A204.1 (cell line): ENCODE measurements around the gene HSD3B7.

ENCODE experiments used
- FAIRE-seq: peaks from 2 replicates; lab custom pipeline; 2012; peaks lifted over from hg19 to GRCh38; lab: Jason Lieb, UNC

HSD3B7 gene

GRCh38 chr16:30983898-30984610 is 953 bp upstream of the HSD3B7 start:
- FAIRE-seq, result no peak

- no peak for FAIRE-seq
These were observed 558 bp downstream of the HSD3B7 start for GRCh38 chr16:30985401-30986128.

- no peak for FAIRE-seq
These were observed 1.4 kb downstream of the HSD3B7 start for GRCh38 chr16:30986129-30986991.

- FAIRE-seq, result no peak
These were observed 2.7 kb downstream of the HSD3B7 start for GRCh38 chr16:30987581-30988190.

GRCh38 chr16:30989469-30990047 is 4.6 kb downstream of the HSD3B7 start:
- no peak for FAIRE-seq

- FAIRE-seq, result no peak
These were observed 5.1 kb downstream of the HSD3B7 start for GRCh38 chr16:30990105-30990504.

- no peak for FAIRE-seq
These were observed 6.0 kb downstream of the HSD3B7 start for GRCh38 chr16:30991052-30991451.

- no peak for FAIRE-seq
These were observed 7.3 kb downstream of the HSD3B7 start for GRCh38 chr16:30992276-30992780.

- no peak for FAIRE-seq
These were observed 8.2 kb downstream of the HSD3B7 start for GRCh38 chr16:30992931-30993816.

- no peak for FAIRE-seq
These were observed 10.9 kb downstream of the HSD3B7 start for GRCh38 chr16:30995927-30996323.

- FAIRE-seq, result no peak
These were observed 11.4 kb downstream of the HSD3B7 start for GRCh38 chr16:30996324-30996984.

GRCh38 chr16:30996985-30997724 is 12.1 kb downstream of the HSD3B7 start:
- FAIRE-seq, result no peak

- FAIRE-seq, result no peak
These were observed 13.0 kb downstream of the HSD3B7 start for GRCh38 chr16:30997725-30998711.

- FAIRE-seq, result no peak
These were observed 14.1 kb downstream of the HSD3B7 start for GRCh38 chr16:30998852-30999761.

- no peak for FAIRE-seq
These were observed 15.8 kb downstream of the HSD3B7 start for GRCh38 chr16:31000671-31001382.

- FAIRE-seq, result no peak
These were observed 16.7 kb downstream of the HSD3B7 start for GRCh38 chr16:31001507-31002249.
